ENCODE data around the gene TNKS1BP1.

TNKS1BP1 gene

DNA sequence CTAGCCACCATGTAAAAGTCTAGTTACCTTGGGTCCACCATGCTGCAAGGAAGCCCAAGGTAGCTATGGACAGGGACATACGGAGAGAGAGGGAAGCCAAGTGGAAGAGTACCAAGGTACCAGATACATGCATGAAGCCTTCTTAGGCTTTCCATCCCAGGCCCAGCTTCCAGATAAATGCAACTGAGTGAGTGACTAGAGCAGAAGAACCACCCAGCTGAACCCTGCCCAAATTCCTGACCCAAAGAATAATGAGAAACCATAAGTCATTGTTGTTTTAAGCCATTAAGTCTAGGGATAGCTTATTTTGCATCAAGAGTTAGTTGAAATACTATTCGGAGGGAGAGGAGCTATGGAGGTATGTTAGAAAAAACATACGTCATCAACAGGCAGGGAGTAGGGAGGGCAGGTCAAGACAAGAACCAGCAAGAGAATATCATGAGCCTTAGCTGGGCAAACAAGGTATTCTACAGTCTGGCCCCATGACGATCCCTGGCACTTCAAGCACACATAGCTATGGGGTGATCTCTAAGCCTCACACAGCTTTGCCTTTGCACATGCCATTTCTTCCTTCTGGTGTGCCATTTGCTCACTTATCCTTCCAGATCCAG, 51.2 kb downstream of the TNKS1BP1 start:
- Histone ChIP-seq H3K9me3 (ENCODE audit: control insufficient read depth, low read length) (no peaks in the 10 kb centered on the region), H3K27ac (ENCODE audit: low read depth, low read length, severe bottlenecking) (no peak overlapping the region), H3K36me3 (ENCODE audit: control insufficient read depth, insufficient read depth, low read length) (no peaks in the 10 kb centered on the region), H3K4me3 (ENCODE audit: extremely low read depth, insufficient read depth, low read length, poor library complexity, severe bottlenecking) (no peak overlapping the region), H3K4me1 (ENCODE audit: control insufficient read depth, insufficient read depth, low read length, poor library complexity, severe bottlenecking) (peaks cover 10% of the 10 kb centered on the region)
- WGBS, 2 experiments (ENCODE audit: insufficient coverage in 2 of 2), result 89 to 96% methylated on average over 4 of the region's 4 CpGs

- Histone ChIP-seq H3K4me3 (ENCODE audit: extremely low read depth, insufficient read depth, low read length, poor library complexity, severe bottlenecking) (no peak overlapping the region), H3K36me3 (ENCODE audit: control insufficient read depth, insufficient read depth, low read length) (no peaks in the 10 kb centered on the region), H3K27ac (ENCODE audit: low read depth, low read length, severe bottlenecking) (no peak overlapping the region), H3K4me1 (ENCODE audit: control insufficient read depth, insufficient read depth, low read length, poor library complexity, severe bottlenecking) (no peaks in the 10 kb centered on the region), H3K9me3 (ENCODE audit: control insufficient read depth, low read length) (peaks cover 16% of the 10 kb centered on the region)
- WGBS, 2 experiments (ENCODE audit: insufficient coverage in 2 of 2), result 73 to 74% methylated on average over 3 of the region's 3 CpGs
Measured at GRCh38 chr11:57269571-57270021, 55.2 kb downstream of the TNKS1BP1 start.

- Histone ChIP-seq H3K27ac (ENCODE audit: low read depth, low read length, severe bottlenecking) (no peak overlapping the region), H3K4me3 (ENCODE audit: extremely low read depth, insufficient read depth, low read length, poor library complexity, severe bottlenecking) (no peak overlapping the region), H3K9me3 (ENCODE audit: control insufficient read depth, low read length) (peaks cover 21% of the 10 kb centered on the region), H3K4me1 (ENCODE audit: control insufficient read depth, insufficient read depth, low read length, poor library complexity, severe bottlenecking) (no peaks in the 10 kb centered on the region), H3K36me3 (ENCODE audit: control insufficient read depth, insufficient read depth, low read length) (no peaks in the 10 kb centered on the region)
Measured at GRCh38 chr11:57266157-57266556, 58.6 kb downstream of the TNKS1BP1 start.

DNA sequence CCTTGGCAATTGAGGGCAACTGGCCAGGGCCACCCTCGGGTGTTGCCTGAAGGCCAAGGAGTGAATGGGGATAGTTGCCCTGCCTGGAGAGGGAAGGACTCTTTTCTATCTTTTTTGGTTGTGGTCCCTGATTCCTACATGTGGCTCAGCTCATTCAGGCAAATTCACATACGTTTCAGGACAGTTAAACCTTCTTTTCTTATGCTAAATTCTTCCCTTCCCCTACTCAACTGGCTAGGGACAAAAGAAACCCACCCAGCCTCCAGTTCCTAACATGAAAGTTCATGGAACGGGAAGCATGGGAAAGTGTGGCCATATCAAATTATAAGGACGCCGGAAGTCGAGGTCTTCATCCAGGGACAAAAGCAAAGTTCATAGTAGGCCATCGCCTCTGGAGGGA, 61.4 kb downstream of the TNKS1BP1 start:
- H3K36me3 ChIP-seq (ENCODE audit: control insufficient read depth, insufficient read depth, low read length), result no peaks in the 10 kb centered on the region
- 67 to 89% methylated on average over 5 of the region's 7 CpGs for WGBS, 2 experiments (ENCODE audit: insufficient coverage in 2 of 2)
- H3K27ac ChIP-seq (ENCODE audit: low read depth, low read length, severe bottlenecking), result no peak overlapping the region
- no peaks in the 10 kb centered on the region for H3K4me1 ChIP-seq (ENCODE audit: control insufficient read depth, insufficient read depth, low read length, poor library complexity, severe bottlenecking)
- no peak overlapping the region for H3K4me3 ChIP-seq (ENCODE audit: extremely low read depth, insufficient read depth, low read length, poor library complexity, severe bottlenecking)
- peaks cover 21% of the 10 kb centered on the region for H3K9me3 ChIP-seq (ENCODE audit: control insufficient read depth, low read length)

- H3K9me3 ChIP-seq (ENCODE audit: control insufficient read depth, low read length), result peaks cover 17% of the 10 kb centered on the region
- H3K4me1 ChIP-seq (ENCODE audit: control insufficient read depth, insufficient read depth, low read length, poor library complexity, severe bottlenecking), result no peaks in the 10 kb centered on the region
- 100% methylated on average over 1 of the region's 4 CpGs; no CpG with 5 or more reads in 1 of the 2 experiments for WGBS, 2 experiments (ENCODE audit: insufficient coverage in 2 of 2)
- H3K27ac ChIP-seq (ENCODE audit: low read depth, low read length, severe bottlenecking), result no peak overlapping the region
- no peak overlapping the region for H3K4me3 ChIP-seq (ENCODE audit: extremely low read depth, insufficient read depth, low read length, poor library complexity, severe bottlenecking)
- H3K36me3 ChIP-seq (ENCODE audit: control insufficient read depth, insufficient read depth, low read length), result no peaks in the 10 kb centered on the region
Measured at GRCh38 chr11:57262157-57262556, 62.6 kb downstream of the TNKS1BP1 start.

GRCh38 chr11:57260937-57261783, 63.6 kb downstream of the TNKS1BP1 start:
- no peak overlapping the region for H3K4me3 ChIP-seq (ENCODE audit: extremely low read depth, insufficient read depth, low read length, poor library complexity, severe bottlenecking)
- WGBS, 2 experiments (ENCODE audit: insufficient coverage in 2 of 2), result 80 to 87% methylated on average over 3 to 4 of the region's 5 CpGs
- H3K36me3 ChIP-seq (ENCODE audit: control insufficient read depth, insufficient read depth, low read length), result no peaks in the 10 kb centered on the region
- H3K27ac ChIP-seq (ENCODE audit: low read depth, low read length, severe bottlenecking), result no peak overlapping the region
- no peaks in the 10 kb centered on the region for H3K4me1 ChIP-seq (ENCODE audit: control insufficient read depth, insufficient read depth, low read length, poor library complexity, severe bottlenecking)
- peaks cover 15% of the 10 kb centered on the region for H3K9me3 ChIP-seq (ENCODE audit: control insufficient read depth, low read length)

GRCh38 chr11:57256119-57256518, 68.6 kb downstream of the TNKS1BP1 start:
- Histone ChIP-seq H3K36me3 (ENCODE audit: control insufficient read depth, insufficient read depth, low read length) (no peaks in the 10 kb centered on the region), H3K27ac (ENCODE audit: low read depth, low read length, severe bottlenecking) (no peak overlapping the region), H3K4me1 (ENCODE audit: control insufficient read depth, insufficient read depth, low read length, poor library complexity, severe bottlenecking) (peaks cover 11% of the 10 kb centered on the region), H3K9me3 (ENCODE audit: control insufficient read depth, low read length) (peaks cover 5% of the 10 kb centered on the region), H3K4me3 (ENCODE audit: extremely low read depth, insufficient read depth, low read length, poor library complexity, severe bottlenecking) (no peak overlapping the region)

DNA sequence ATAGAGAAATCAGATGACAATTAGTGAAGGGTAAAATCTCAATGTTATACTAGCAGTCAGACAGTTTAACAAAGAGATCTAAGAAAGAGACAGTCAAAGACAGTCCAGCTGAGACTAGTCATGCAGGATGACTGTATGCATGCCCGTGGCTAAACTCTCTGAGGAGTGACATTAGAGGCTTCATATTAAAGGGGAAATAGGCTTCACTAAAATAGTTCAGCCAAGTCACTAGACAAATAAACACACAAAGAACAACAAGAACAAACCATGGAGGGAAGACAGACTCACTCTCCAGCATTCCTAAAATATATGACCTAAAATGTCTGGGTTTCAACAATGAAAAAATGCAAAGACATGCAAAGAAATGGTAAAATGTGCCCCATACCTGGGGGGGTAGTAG, 69.1 kb downstream of the TNKS1BP1 start:
- H3K4me1 ChIP-seq (ENCODE audit: control insufficient read depth, insufficient read depth, low read length, poor library complexity, severe bottlenecking), result peaks cover 12% of the 10 kb centered on the region
- H3K27ac ChIP-seq (ENCODE audit: low read depth, low read length, severe bottlenecking), result no peak overlapping the region
- H3K4me3 ChIP-seq (ENCODE audit: extremely low read depth, insufficient read depth, low read length, poor library complexity, severe bottlenecking), result no peak overlapping the region
- peaks cover 5% of the 10 kb centered on the region for H3K9me3 ChIP-seq (ENCODE audit: control insufficient read depth, low read length)
- no CpG with 5 or more reads among the region's 1 CpG for WGBS, 2 experiments (ENCODE audit: insufficient coverage in 2 of 2)
- no peaks in the 10 kb centered on the region for H3K36me3 ChIP-seq (ENCODE audit: control insufficient read depth, insufficient read depth, low read length)

DNA sequence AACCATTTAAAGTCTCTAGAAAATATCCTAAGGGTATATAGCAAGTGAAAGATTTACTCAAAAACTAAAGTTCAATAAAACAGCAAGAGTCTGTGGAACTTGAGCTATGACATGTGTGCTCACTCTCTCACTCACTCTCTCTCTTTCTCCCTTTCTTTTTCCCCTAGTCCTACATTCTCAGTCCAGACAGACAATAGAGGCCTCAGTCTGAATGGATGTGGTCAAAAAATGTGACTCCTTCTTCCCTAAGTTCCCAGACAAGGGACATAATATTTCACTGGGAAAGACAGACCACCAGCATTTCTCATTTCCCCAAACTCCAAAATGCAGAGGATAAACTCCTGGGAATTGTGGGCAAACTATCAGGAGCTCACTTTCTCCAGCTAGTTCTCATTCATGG, 70.1 kb downstream of the TNKS1BP1 start:
- Histone ChIP-seq H3K36me3 (ENCODE audit: control insufficient read depth, insufficient read depth, low read length) (no peaks in the 10 kb centered on the region), H3K4me1 (ENCODE audit: control insufficient read depth, insufficient read depth, low read length, poor library complexity, severe bottlenecking) (peaks cover 19% of the 10 kb centered on the region), H3K4me3 (ENCODE audit: extremely low read depth, insufficient read depth, low read length, poor library complexity, severe bottlenecking) (no peak overlapping the region), H3K27ac (ENCODE audit: low read depth, low read length, severe bottlenecking) (no peak overlapping the region), H3K9me3 (ENCODE audit: control insufficient read depth, low read length) (peaks cover 5% of the 10 kb centered on the region)

DNA sequence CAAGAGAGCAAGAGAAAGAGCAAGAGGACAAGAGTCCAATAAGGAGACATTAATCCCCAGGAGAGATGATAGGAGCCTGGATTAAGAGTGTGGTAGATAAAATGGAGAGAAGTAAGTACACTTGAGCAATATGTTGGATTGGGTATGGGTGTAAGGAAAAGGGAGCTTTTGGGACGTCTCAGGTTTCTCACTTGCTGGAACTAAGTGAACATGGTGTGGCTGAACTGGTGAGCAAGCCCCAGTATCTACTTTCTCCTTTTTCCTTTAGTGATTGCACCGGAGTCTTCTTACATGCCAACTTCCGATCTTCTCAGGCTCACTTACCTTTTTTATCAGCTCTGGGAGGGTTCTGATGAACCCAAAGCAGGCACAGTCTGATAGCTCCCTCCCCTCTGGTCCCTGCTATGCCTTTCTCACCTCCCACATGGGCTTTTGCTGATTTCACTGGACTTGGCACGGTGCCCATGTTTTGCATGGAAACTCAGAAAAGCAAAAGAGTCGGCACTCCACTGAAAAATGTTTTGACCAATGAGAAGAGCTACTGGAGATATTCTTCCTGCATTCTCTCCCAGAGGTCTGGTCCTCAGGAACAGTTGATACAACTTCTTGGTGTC, 73.2 kb downstream of the TNKS1BP1 start:
- H3K4me1 ChIP-seq (ENCODE audit: control insufficient read depth, insufficient read depth, low read length, poor library complexity, severe bottlenecking), result peaks cover 19% of the 10 kb centered on the region
- no peak overlapping the region for H3K27ac ChIP-seq (ENCODE audit: low read depth, low read length, severe bottlenecking)
- WGBS, 2 experiments (ENCODE audit: insufficient coverage in 2 of 2), result 73 to 78% methylated on average over 5 of the region's 5 CpGs
- no peaks in the 10 kb centered on the region for H3K36me3 ChIP-seq (ENCODE audit: control insufficient read depth, insufficient read depth, low read length)
- peaks cover 2% of the 10 kb centered on the region for H3K9me3 ChIP-seq (ENCODE audit: control insufficient read depth, low read length)
- no peak overlapping the region for H3K4me3 ChIP-seq (ENCODE audit: extremely low read depth, insufficient read depth, low read length, poor library complexity, severe bottlenecking)

GRCh38 chr11:57251037-57251436, 73.7 kb downstream of the TNKS1BP1 start:
- WGBS, 2 experiments (ENCODE audit: insufficient coverage in 2 of 2), result 93 to 100% methylated on average over 2 of the region's 2 CpGs
- Histone ChIP-seq H3K27ac (ENCODE audit: low read depth, low read length, severe bottlenecking) (no peak overlapping the region), H3K36me3 (ENCODE audit: control insufficient read depth, insufficient read depth, low read length) (no peaks in the 10 kb centered on the region), H3K9me3 (ENCODE audit: control insufficient read depth, low read length) (no peaks in the 10 kb centered on the region), H3K4me3 (ENCODE audit: extremely low read depth, insufficient read depth, low read length, poor library complexity, severe bottlenecking) (no peak overlapping the region), H3K4me1 (ENCODE audit: control insufficient read depth, insufficient read depth, low read length, poor library complexity, severe bottlenecking) (peaks cover 19% of the 10 kb centered on the region)

Data from mesodermal cell (in vitro differentiated cells).